ENCODE results near the gene WASHC4. TPM values are rescaled to one million over a fixed set of nuclear protein-coding genes. Genes with fewer than 3 reads are reported as not detected.

The WASHC4 gene
- total and polyA plus RNA-seq, 2 donors from 2014 or later = 10.7 to 63.6 TPM

DNA sequence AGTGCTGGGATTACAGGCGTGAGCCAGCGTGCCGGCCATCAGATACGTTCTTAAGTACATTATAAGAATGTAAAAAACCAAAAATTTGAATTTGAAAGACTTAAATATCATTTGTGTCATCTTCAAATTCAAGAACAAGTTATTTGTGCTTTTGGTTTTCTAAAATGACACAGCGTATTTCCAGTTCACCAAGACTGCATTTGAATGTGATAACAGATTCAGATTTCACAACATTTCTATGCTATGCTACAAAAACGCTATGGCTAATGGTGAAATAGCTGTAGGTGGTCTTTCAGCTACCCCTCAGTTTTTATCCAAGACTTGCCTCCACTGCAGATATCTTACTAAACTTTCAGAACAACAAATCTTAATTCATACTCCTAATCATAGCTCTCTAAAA, 81.8 kb downstream of the WASHC4 start:
- intact Hi-C loops (cut with DNase I) = no loop called here
- Histone ChIP-seq H3K36me3 (ENCODE audit: control insufficient read depth in 2 of 3, insufficient read depth in 3 of 3, low read length in 3 of 3) (peaks cover 15 to 49% (median 40%) of the 10 kb centered on the region in 3 donors), H3K4me3 (ENCODE audit: low read length in 3 of 3) (no peak overlapping the region), H3K4me1 (ENCODE audit: control insufficient read depth in 2 of 3, insufficient read depth in 2 of 3, low read depth in 1 of 3, low read length in 3 of 3) (no peaks in the 10 kb centered on the region), H3K27ac (ENCODE audit: low read depth in 2 of 2, low read length in 2 of 2) (no peak overlapping the region), H3K9ac (ENCODE audit: low read length in 3 of 3) (no peak overlapping the region), H3K9me3 (ENCODE audit: control insufficient read depth in 2 of 3, insufficient read depth in 1 of 3, low read length in 3 of 3) (no peaks in the 10 kb centered on the region), H3K27me3 (ENCODE audit: control insufficient read depth, insufficient read depth, low read length) (no peaks in the 10 kb centered on the region)
- no peak for TF ChIP-seq CTCF (IDR thresholded peaks at IDR 0.05; ENCODE audit: borderline replicate concordance, extremely low read depth, insufficient read depth)
- DNase-seq (no peak), FAIRE-seq (no peak)

GRCh38 chr12:105190530-105190929, 83.0 kb downstream of the WASHC4 start:
- Histone ChIP-seq H3K4me3 (ENCODE audit: low read length in 3 of 3) (no peak overlapping the region), H3K27me3 (ENCODE audit: control insufficient read depth, insufficient read depth, low read length) (no peaks in the 10 kb centered on the region), H3K9ac (ENCODE audit: low read length in 3 of 3) (no peak overlapping the region), H3K36me3 (ENCODE audit: control insufficient read depth in 2 of 3, insufficient read depth in 3 of 3, low read length in 3 of 3) (peaks cover 13 to 52% (median 40%) of the 10 kb centered on the region in 3 donors), H3K27ac (ENCODE audit: low read depth in 2 of 2, low read length in 2 of 2) (no peak overlapping the region), H3K4me1 (ENCODE audit: control insufficient read depth in 2 of 3, insufficient read depth in 2 of 3, low read depth in 1 of 3, low read length in 3 of 3) (no peaks in the 10 kb centered on the region), H3K9me3 (ENCODE audit: control insufficient read depth in 2 of 3, insufficient read depth in 1 of 3, low read length in 3 of 3) (no peaks in the 10 kb centered on the region)
- TF ChIP-seq CTCF (IDR thresholded peaks at IDR 0.05; ENCODE audit: borderline replicate concordance, extremely low read depth, insufficient read depth) = no peak
- no peak for DNase-seq
- FAIRE-seq = no peak
- intact Hi-C loops (cut with DNase I) = no loop called here

GRCh38 chr12:105192624-105193225, 85.2 kb downstream of the WASHC4 start:
- no peak for TF ChIP-seq CTCF (IDR thresholded peaks at IDR 0.05; ENCODE audit: borderline replicate concordance, extremely low read depth, insufficient read depth)
- intact Hi-C loops (cut with DNase I) = no loop called here
- Histone ChIP-seq H3K9ac (ENCODE audit: low read length in 3 of 3) (no peak overlapping the region), H3K4me3 (ENCODE audit: low read length in 3 of 3) (no peak overlapping the region), H3K27me3 (ENCODE audit: control insufficient read depth, insufficient read depth, low read length) (no peaks in the 10 kb centered on the region), H3K36me3 (ENCODE audit: control insufficient read depth in 2 of 3, insufficient read depth in 3 of 3, low read length in 3 of 3) (peaks cover 6 to 50% (median 33%) of the 10 kb centered on the region in 3 donors), H3K27ac (ENCODE audit: low read depth in 2 of 2, low read length in 2 of 2) (no peak overlapping the region), H3K9me3 (ENCODE audit: control insufficient read depth in 2 of 3, insufficient read depth in 1 of 3, low read length in 3 of 3) (no peaks in the 10 kb centered on the region), H3K4me1 (ENCODE audit: control insufficient read depth in 2 of 3, insufficient read depth in 2 of 3, low read depth in 1 of 3, low read length in 3 of 3) (no peaks in the 10 kb centered on the region)
- DNase-seq = no peak
- no peak for FAIRE-seq

DNA sequence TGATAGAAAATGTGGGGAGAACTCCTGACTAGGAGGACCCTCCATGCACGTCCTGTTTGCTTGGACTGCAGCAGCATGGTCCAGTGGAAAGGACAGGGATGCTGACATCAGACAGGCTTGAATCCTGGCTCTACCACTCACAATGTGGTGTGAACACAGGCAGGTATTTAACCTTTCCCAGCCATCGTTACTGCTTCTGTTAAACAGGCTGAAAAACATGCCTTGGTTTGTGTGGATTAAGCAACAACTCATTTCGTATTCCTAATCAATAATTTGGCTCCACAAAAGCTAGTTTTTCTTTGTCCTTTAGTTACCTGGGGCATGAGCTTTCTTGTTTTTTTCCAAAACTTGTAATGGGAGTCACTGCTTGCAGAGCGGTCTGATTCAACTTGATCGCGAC, 87.4 kb downstream of the WASHC4 start:
- no peak for FAIRE-seq
- no peaks in the 10 kb centered on the region for H3K27me3 ChIP-seq (ENCODE audit: control insufficient read depth, insufficient read depth, low read length)
- H3K9me3 ChIP-seq (ENCODE audit: control insufficient read depth in 2 of 3, insufficient read depth in 1 of 3, low read length in 3 of 3) = no peaks in the 10 kb centered on the region
- DNase-seq = no peak
- no peak overlapping the region for H3K9ac ChIP-seq (ENCODE audit: low read length in 3 of 3)
- no peak overlapping the region for H3K27ac ChIP-seq (ENCODE audit: low read depth in 2 of 2, low read length in 2 of 2)
- TF ChIP-seq CTCF (IDR thresholded peaks at IDR 0.05; ENCODE audit: borderline replicate concordance, extremely low read depth, insufficient read depth) = no peak
- H3K4me1 ChIP-seq (ENCODE audit: control insufficient read depth in 2 of 3, insufficient read depth in 2 of 3, low read depth in 1 of 3, low read length in 3 of 3) = no peaks in the 10 kb centered on the region
- peaks cover 7 to 44% (median 30%) of the 10 kb centered on the region in 3 donors for H3K36me3 ChIP-seq (ENCODE audit: control insufficient read depth in 2 of 3, insufficient read depth in 3 of 3, low read length in 3 of 3)
- no peak overlapping the region for H3K4me3 ChIP-seq (ENCODE audit: low read length in 3 of 3)
- intact Hi-C loops (cut with DNase I) = no loop called here

All from kidney (tissue), 14 donors.